Activated B cell treated with CpG ODN at 0.5 μM for 24 hours (primary cell): ENCODE results near the gene DLX2. TPM values are rescaled to one million over a fixed set of nuclear protein-coding genes. Genes with fewer than 3 reads are reported as not detected.

Experiments used
- ATAC-seq: fragments of 200-7000 bp; cut with Tn5 transposase; one replicate; pipeline ENCODE4 v1.10.0; 2021; ENCODE audit warnings: low read depth, mild to moderate bottlenecking, moderate library complexity
- CTCF ChIA-PET: fragments of 350-600 bp; sonication (Branson Sonifier 250); formaldehyde crosslinking; loops from one replicate; lab custom pipeline; 2021; ENCODE audit warnings: antibody characterized with exemption; lab: Charles Lee
- POLR2A ChIA-PET: fragments of 350-600 bp; sonication (Branson Sonifier 250); formaldehyde crosslinking; loops from one replicate; lab custom pipeline; 2021; ENCODE audit warnings: antibody characterized with exemption; lab: Charles Lee
- DNase-seq: peaks from one replicate; pipeline ENCODE4 v3.0.0; 2022
- H3K27ac Mint-ChIP-seq: one replicate; pipeline ENCODE4 v1.8.0; 2020; ENCODE audit warnings: mixed read lengths
- H3K27me3 Mint-ChIP-seq: one replicate; pipeline ENCODE4 v1.8.0; 2021; ENCODE audit warnings: mixed read lengths
- H3K36me3 Mint-ChIP-seq: one replicate; pipeline ENCODE4 v1.8.0; 2021; ENCODE audit warnings: low read depth, mixed read lengths
- H3K4me1 Mint-ChIP-seq: one replicate; pipeline ENCODE4 v1.8.0; 2021; ENCODE audit warnings: mixed read lengths
- H3K4me3 Mint-ChIP-seq: one replicate; pipeline ENCODE4 v1.8.0; 2020; ENCODE audit warnings: mild to moderate bottlenecking, mixed read lengths
- H3K9me3 Mint-ChIP-seq: one replicate; pipeline ENCODE4 v1.8.0; 2020; ENCODE audit warnings: mixed read lengths
- CTCF ChIP-seq: fragments of 200-600 bp; IDR thresholded peaks from one replicate; pipeline ENCODE4 v1.8.0; 2022; ENCODE audit warnings: antibody characterized with exemption, mild to moderate bottlenecking
- intact Hi-C: fragments of 100-400 bp; cut with micrococcal nuclease; formaldehyde crosslinking; loops from one replicate; pipeline ENCODE4 v1.15.1; 2024
- total RNA-seq: library from RNA; stranded (reverse); gene quantifications from 2 replicates; pipeline ENCODE4 v1.2.3, GENCODE V29; 2022

The DLX2 gene
- total RNA-seq, 1 donor from 2014 or later, result 0.16 TPM

GRCh38 chr2:172095905-172096625 lies 6.6 kb downstream of the DLX2 start:
- Mint-ChIP-seq H3K4me3 (peak overlapping the region; percentile 81), H3K27me3 (peaks cover 57% of the 10 kb centered on the region), H3K9me3 (peaks cover 2% of the 10 kb centered on the region), H3K4me1 (peaks cover 40% of the 10 kb centered on the region), H3K27ac (no peak overlapping the region), H3K36me3 (no peaks in the 10 kb centered on the region)
- no peak for TF ChIP-seq CTCF
- intact Hi-C loops, result loop anchor here (1.0 to 5.0 kb wide), 2 partner anchors 10 to 331 kb away; partner anchors contain the start of gene ITGA6
- DNase-seq (no peak), ATAC-seq (no peak)
- CTCF ChIA-PET, result no interaction called here
- POLR2A ChIA-PET, result no interaction called here

- POLR2A ChIA-PET, result no interaction called here
- Mint-ChIP-seq H3K27me3 (peaks cover 59% of the 10 kb centered on the region), H3K4me3 (peak overlapping the region; percentile 81), H3K27ac (peak overlapping the region; percentile 59), H3K9me3 (peaks cover 2% of the 10 kb centered on the region), H3K4me1 (peaks cover 34% of the 10 kb centered on the region), H3K36me3 (no peaks in the 10 kb centered on the region)
- TF ChIP-seq CTCF, result no peak
- ATAC-seq, result peak; percentile 68
- intact Hi-C loops, result loop anchor here (1.0 to 5.0 kb wide), 2 partner anchors 9 to 332 kb away; partner anchors contain the start of gene ITGA6
- DNase-seq, result no peak
- CTCF ChIA-PET, result no interaction called here
These were observed 7.4 kb downstream of the DLX2 start for GRCh38 chr2:172095146-172095904.

DNA sequence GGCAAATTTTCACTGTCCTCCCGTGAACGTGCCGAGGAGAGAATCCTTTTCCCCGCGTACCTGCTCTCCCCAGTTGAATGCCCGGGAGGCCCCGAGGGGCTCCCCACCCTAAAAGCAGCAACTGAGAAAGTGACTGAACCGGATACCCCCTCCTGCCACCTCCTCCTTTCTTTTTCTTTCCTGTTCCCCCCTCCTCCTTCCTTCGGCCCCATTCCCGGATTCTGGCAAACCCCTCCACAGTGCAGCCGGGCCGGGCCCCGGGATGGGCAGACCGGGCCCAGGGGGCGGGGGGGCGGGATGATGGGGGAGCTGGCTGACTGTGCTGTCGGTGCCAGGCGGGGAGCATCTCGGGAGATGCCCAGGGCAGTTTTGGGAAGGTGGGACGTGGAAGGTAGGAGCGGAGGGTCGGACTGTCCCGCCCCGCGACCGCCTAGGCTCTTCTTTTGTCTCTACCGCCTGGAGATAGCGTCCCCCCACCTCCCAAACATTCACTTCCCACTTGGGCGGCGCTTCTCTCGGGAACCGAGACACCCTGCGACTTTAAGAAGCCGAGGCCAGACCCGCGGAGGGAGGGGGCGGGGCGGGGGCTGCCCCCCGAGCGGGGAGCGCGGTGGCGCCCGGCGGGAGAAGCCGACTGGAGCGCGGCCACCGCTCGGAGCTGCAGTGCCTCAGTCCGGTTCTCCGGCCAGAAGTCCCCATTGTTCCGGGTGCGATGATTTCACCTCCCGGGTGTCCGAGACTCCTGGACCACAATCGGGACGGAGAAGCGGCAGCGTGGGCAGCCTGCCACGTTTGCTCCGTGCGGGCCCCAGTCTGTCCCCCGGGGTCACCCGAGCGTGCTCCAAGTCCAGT lies 8.2 kb downstream of the DLX2 start:
- no peak for TF ChIP-seq CTCF
- peaks cover 63% of the 10 kb centered on the region for H3K27me3 Mint-ChIP-seq
- no peak for ATAC-seq
- peaks cover 2% of the 10 kb centered on the region for H3K9me3 Mint-ChIP-seq
- no peak overlapping the region for H3K27ac Mint-ChIP-seq
- peak overlapping the region; percentile 81 for H3K4me3 Mint-ChIP-seq
- intact Hi-C loops, result loop anchor here (1.0 to 5.0 kb wide), 3 partner anchors 8 to 333 kb away; partner anchors contain the start of genes DLX2 and ITGA6
- ChIA-PET CTCF (no interaction called here), POLR2A (no interaction called here)
- H3K36me3 Mint-ChIP-seq, result no peaks in the 10 kb centered on the region
- no peak for DNase-seq
- H3K4me1 Mint-ChIP-seq, result peaks cover 33% of the 10 kb centered on the region

DNA sequence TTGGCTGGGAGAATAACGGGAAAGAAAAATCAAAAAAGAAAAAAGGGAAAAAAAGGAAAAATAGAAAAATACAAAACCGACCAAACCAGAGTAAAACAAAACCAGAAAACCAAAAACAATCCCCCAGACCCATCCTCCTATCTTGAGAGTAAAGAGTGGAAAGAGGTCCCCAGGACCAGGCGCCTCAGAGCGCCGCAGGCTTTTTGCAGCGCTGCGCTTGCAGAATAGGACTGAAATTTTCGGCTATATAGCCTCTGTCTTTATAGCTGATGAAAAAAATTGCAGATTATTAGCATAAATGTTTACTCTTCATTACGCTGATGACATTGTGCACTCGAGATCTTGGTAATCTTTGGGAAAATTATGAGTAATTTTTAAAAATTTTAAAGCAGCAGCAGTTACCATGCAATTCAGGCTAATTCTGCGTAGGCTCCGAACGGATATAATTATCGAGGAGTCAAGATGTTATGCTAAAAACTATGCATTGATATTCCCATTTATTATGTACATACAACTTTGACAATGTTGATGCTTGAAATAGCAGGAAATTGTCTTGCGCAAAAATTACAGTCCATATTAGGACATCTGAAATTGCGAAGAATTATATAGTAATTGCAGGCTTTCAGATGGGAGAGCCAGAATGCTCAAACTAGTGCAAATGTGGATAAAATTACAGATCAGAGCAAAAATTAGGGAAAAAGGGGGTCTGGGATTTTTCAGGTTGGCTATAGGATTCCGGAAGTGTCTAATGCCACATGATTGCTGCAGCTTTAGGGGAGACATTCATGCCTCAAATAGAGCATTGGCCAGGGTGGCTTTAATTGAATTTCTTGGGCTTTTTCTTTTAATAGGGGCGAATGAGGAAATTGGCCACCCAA lies 9.0 kb downstream of the DLX2 start:
- CTCF ChIA-PET, result no interaction called here
- peaks cover 66% of the 10 kb centered on the region for H3K27me3 Mint-ChIP-seq
- peaks cover 31% of the 10 kb centered on the region for H3K4me1 Mint-ChIP-seq
- H3K4me3 Mint-ChIP-seq, result no peak overlapping the region
- H3K27ac Mint-ChIP-seq, result no peak overlapping the region
- intact Hi-C loops, result loop anchor here (1.0 kb wide), 1 partner anchor 9 kb away; the partner anchor contains the start of gene DLX2
- DNase-seq, result no peak
- H3K36me3 Mint-ChIP-seq, result no peaks in the 10 kb centered on the region
- POLR2A ChIA-PET, result no interaction called here
- TF ChIP-seq CTCF, result no peak
- peaks cover 2% of the 10 kb centered on the region for H3K9me3 Mint-ChIP-seq
- ATAC-seq, result no peak
